Left lobe of liver (tissue), 2 donors: ENCODE results near the gene NCAPH2. TPM values are rescaled to one million over a fixed set of nuclear protein-coding genes. Genes with fewer than 3 reads are reported as not detected.
A peak's percentile ranks its signal among the peaks of the same experiment; 100 is the strongest.

Source experiments
- ATAC-seq: fragments of 200-7000 bp; cut with Tn5 transposase; one replicate; pipeline ENCODE4 v1.9.1; 2020; ENCODE audit warnings: mild to moderate bottlenecking, moderate library complexity
- DNase-seq: peaks from one replicate; pipeline ENCODE4 v3.0.0-alpha.2; 2020; ENCODE audit warnings: low spot score
- total RNA-seq: library from RNA; stranded (reverse); gene quantifications from one replicate; pipeline ENCODE4 v1.2.1, GENCODE V29; 2021
- donor health status: DM: no; HTN: no; CAD: no; lungs with moderate emphysema.
- donor health status: DM: no; HTN: yes; CAD: no.

NCAPH2 gene
- total RNA-seq = 18.8 TPM

DNA sequence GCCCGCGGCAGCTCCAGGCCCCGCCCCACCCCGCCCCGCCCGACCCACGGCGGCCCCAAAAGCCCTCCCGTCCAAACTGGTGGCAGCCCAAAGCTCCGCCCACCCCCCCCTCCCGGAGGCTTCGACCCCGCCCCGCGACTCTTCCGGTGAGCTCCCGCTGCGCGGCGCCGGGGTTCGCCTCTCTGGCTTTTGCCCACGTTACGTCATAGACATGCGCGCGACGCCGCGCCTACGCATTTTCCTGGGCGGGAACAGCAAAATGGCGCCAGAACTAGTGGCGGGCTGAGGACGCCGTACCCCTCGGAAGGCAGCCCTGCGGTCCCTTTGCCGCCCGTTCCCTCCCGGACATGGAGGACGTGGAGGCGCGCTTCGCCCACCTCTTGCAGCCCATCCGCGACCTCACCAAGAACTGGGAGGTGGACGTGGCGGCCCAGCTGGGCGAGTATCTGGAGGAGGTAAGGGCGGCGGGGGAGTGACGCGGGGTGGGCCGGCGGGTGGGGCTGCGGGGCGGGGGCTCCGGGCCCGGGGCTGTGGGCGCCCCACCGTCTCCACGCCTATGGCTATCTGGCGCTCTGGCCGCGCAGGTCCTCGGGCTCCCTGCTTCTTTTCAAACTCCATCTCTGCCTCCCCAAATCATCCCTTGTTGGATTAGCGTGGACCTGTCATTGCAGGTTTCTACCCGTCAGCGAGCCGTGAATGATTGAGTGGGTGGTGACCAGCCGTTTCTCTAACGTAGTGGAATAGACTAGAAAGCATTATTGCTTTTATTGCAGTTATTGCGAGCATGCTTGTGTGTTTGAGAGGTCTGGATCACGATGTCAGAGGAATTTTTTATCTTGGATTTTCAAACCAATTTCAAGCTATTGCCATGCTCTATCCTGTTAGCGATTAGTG, at the start of gene NCAPH2:
TSS of gene NCAPH2 (plus strand) at position 234 of the 894 bp plus-strand sequence. CDS start at position 348, 114 bp downstream.
- DNase-seq = peak; percentile 97

DNA sequence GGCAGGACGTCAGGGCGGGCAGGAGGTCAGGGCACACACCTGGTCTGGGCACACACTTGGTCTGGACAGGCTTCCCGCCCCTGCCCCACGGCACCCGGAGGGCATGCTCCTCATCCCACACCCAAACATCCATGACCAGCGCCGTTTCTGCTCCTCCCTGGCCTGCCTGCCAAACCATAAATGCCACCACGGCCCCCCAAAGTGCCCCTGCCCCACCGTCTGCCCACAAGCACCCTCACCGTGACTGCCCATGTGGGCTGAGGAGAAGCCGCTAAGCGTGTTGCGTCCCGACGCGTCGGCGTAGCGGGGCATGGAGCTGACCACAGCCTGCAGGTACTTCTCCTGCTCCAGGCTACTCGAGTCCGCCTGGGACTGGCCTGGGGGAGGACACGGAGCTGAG, 49.0 kb upstream of the NCAPH2 start:
- DNase-seq = no peak
- ATAC-seq = no peak

More for the DNA sequence above, at the start of gene NCAPH2:
- peak; percentile 84 for ATAC-seq

DNA sequence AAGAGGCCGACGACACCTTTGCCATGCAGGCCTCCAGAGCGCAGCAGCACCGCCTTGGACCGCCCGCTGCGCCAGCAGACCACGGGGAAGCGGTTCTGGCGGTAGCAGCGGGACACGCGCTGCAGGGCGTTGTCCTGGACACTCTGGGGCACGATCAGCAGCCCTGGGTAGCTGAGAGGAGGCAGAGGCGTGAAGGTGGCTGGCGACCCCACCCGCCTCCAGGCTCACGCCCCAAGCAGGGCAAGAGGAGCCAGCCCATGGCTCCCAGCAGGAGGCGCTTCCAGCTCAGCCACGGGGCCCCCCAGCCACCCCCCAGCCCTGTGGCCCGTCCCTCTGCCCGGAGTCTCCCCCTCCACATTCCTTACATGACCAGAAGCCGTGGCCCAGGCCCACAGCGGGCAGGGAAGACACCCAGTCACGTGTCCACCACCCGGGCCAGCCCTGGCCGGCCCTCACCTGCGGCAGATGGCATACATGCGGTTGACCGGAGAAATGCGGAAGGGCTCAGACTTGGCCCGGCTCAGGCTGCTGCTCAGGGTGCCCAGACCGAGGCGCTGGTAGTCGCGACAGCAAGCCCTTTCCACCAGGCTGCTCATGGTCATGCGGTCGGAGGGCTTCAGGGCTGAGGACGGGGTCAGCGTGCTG, 48.4 kb upstream of the NCAPH2 start:
- ATAC-seq (peak; percentile 5), DNase-seq (no peak)

DNA sequence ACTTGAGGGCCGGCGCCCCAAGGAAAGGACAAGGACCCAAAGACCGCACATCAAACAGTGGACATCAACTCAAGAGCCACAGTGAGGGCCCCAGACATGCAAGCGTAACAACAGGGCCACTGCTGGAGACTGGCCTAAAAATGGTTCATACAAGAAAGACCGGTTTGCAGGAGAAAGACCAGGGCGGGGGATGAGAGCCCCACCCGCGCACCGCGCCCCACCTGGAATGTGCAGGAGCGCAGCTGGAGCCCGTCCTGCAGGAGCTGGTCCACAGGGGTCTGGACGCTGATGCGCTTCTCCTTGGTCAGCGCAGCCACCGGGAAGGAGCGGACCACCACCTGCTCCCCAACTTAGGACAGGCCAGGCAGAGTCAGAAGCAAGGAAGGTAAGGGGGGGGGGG, 47.1 kb upstream of the NCAPH2 start:
- DNase-seq = no peak
- no peak for ATAC-seq

DNA sequence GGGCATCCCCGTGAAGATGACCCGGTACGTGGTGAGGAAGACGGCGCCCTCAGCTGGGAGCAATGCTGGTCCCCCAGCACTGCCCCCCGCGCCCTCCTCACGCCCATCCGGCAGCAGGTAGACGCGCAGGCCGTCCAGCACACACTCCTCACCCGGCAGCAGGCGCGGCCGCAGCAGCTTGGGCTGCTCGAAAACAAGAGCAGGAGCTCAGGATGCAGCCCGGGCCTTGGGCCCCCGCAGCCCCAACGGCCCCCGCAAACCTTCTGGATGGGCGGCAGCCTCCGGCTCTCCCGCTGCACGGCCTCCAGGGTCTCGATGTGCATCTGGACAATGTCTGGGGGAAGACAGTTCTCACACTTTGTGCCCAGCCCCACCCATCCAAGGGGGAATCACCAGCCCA, 46.5 kb upstream of the NCAPH2 start:
- ATAC-seq (no peak), DNase-seq (no peak)

DNA sequence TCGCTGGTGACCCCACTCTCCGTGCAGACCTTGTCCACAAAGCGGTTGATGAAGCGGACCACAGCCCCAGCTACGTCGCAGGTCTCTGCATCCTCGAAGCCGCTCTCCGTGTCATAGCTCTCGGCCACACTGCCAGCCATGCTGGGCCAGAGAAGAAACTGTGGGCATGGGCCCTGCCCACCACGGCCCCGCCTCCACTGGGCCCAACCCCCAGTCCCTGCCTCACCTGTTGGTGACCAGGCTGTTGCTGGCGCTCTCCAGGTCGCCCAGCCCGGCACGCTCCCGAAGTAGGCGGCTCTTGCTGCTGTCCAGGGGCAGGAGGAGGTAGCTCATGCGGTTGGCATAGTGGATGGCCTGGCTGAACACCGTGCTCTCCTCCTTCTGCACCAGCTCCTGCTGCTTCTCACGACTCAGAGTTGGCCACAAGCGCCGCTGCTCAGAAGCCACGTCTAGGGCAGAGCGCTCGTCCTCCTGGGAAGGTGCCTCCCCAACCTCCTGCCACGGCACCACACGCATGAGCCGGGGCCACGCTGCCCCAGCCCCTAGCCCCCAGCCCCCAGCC, 46.0 kb upstream of the NCAPH2 start:
- ATAC-seq (no peak), DNase-seq (no peak)

DNA sequence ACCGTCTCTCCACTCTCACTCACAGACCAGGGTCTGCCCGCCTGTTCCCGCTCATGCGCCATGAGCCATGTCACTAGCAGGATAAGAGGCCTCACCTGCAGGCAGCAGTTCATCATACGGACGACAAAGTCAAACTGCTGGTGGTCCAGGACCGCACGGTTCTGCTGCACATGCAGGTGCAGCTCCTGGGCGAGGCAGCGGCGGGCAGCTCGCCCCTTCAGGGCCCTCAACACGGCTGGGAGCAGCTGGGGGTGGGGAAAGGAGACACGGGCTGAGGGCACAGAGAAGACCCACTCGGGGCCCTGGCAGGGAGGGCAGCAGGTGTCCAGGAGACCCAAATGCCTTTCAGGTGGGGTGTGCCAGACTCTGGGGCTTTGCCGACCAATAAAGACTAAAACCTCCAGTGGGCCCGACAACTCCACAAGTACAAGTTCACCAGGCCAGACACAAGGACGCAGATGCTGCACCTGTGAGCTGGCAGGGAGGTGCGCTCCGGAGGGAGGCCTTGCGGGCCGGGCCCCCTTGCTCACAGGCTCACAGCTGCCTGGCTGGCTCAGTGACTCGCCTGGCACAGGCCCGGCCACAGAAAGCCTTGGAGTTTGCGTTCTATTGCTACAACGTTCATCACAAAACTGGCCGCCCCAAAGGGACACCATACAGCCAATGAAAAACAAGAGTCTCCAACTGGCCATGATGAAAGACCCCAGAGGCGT, 44.7 kb upstream of the NCAPH2 start:
- DNase-seq = no peak

DNA sequence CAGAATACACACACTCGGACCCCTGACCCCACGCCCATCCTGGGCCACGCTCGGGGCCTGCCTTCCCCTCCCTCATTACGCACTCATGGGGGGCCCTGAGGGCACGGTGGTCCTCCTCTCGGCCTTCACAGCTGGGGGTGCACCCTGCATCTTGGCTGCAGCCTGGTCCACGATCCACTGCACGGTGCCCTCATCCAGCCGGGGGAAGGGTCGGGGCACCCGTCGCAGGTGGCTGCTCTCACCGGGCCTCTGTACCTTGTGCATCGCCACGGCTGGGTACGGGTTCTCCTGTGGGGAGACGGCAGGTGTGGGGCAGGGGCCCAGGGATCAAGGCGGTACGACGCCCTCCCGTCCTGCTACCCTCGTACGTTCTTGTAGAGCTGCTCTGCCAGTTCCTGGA, 43.6 kb upstream of the NCAPH2 start:
- ATAC-seq = no peak
- no peak for DNase-seq

More for the DNA sequence above, 44.7 kb upstream of the NCAPH2 start:
- no peak for ATAC-seq

DNA sequence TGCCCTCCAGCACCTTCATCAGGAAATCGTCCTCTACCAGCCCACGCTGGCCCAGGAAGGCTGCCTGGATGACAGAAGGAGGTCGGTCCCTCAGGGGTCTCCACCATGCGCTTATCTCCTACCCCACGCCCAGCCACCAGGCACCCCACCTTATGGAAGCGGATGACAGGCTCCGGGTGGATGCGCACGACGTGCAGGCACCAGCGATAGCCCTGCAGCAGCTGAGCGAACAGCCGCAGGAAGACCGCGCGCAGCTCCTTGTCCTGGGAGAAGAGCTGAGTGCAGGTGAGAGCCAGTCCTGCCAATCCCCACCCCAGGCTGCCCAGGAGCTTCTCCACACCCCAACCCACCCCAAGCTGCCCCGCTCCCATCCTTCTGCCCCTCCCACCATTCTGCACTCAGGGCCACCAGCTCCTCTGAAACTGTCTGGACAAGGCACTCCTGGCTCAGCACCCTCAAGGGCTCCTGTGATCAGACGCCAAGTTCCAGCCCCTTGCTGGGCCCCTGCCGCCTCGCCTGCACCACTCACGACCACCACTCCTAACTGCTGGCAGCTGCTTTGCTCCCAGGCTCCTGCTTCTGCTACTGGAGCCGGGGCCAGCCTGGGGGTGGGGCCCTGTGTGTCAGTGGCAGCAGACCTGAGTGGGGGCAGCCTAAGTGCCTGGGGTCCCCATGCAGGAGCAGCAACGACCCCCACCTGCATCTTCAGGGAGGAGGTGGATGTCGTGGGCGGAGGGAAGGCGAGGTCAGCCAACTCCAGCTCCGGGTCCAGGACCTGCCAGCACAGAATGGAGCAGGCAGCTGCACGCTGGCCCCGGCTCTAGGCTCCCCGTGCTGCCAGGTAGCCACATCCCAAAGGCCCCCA, 42.7 kb upstream of the NCAPH2 start:
- ATAC-seq (no peak), DNase-seq (no peak)

DNA sequence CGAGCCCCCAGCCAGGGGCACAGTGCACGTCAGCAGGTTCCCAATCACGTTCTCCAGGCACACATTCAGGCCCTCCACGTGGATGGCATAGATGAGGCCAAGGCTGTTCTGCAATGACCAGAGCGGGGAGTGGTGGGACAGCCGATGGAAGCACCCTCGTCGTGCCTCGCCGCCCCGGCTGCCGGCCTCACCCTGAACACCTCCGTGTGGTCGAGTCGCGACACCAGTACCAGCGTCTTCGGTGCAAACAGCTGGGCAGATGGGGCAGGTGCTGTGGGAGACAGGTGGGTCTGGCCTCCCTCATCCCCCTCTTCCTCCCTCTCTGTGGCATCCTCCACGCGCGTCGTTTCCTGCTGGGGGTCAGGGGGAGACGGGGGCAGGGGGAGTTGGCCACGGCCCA, 40.7 kb upstream of the NCAPH2 start:
- ATAC-seq = no peak
- DNase-seq = no peak

DNA sequence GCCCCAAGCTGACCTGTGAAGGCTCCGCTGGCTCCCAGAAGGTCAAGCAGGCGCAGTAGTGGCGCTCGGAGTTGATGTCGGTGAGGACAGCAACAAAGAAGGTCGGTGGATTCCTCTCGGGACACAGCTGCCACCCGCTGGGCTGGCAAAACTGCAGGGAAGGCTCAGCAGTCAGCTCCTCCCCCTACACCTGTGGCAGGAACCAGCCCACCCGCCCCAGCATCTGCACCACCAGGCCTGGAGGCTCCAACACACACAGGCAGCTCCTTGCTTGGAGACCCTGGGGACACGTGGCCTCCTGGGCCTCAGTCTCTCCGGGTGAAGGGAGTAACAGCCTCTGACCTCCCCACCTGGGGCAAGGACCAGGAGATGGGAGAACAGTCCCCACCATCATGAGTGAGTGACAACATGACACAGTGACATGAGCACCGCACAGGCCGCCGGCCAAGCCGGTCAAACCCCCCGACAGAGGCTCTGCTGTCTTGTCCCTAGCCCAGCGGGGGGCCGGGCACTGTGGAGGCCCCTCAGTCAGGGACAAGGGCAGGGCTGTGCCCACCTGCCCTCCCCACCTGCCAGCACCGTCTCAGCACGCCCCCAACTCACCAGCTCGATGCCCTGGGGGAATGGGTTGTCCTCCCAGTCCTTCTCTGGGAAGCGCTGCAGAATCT, 40.1 kb upstream of the NCAPH2 start:
- DNase-seq (no peak), ATAC-seq (no peak)

DNA sequence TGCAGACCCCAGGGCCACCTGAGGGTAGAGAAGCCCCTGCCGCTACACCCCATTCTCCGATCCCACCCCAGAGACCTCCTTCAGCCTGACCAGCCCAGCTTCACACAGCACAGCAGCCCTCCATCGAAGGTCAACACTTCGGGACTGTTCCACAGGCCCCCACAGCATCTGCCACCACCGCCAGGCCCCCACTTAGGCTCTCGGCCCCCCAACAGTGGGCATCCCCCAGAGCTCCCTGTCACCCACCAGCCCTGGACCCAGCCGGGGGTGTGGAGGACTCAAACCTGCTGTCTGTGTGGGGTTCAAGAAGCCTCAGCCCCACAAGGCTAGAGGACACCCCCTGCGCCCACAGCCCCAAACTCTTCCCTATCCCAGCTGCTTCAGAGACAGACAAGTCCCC, 39.4 kb upstream of the NCAPH2 start:
- DNase-seq = no peak
- no peak for ATAC-seq

DNA sequence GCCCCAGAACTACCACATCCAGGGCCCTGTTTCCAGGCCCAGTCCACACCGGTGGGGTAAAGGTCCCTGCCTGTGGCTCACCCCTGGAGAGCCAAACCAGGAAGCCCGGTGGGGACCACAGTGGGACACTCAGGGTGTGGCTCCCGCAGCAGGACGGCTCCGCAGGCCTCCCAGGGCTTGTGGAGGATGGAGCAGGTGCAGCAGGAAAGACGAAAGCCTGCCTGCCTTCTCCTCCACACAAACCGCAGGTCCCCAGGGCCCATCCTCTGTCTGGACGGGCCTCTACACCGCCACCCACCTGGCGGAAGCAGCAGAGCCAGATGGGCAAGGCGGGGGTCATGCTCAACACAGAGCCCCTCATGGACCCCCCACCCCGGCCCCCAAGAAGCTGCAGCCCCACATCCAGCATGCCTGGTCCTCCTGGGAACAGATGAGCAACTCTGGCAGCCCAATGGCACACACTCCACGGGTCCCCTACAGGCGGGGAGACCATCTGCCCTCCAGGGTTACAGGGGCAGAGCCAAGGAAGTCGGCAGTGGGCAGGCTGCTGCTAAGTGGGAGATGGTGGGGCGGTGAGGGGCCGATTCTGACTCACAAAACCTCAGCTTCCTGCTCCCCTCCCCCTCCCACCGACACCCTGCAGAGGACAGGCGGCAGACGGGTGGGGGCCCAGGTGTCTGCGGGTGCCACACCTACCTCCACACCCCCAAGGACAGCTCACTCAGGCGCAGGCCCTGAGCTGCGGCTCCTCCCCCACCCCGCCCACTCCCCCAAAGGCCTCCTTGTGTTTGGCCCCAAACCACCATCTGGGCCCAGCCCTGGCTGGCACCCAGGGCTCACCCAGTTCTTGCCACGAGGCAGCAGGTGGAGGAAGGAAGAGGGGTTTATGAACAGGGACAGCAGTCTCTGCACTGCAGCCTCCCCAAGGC, 38.4 kb upstream of the NCAPH2 start:
- no peak for DNase-seq

DNA sequence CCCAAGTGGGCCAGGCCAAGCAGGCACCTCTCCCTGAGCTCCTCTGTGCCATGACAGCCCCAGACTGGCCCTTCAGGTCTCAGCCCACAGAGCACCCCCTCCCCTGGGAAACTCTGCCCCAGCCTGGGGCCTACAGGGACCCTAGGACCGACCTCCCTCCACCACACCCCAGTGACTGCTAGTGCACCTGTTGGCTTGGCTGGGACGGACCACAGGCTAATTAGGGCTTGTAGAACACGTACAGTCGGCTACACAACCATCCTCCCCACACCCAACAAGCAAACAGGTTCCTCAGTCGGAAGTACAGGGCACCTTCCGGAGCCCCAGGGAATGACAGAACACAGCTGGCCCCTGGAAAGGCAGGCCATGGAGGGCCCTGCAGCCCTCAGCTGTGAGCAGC, 37.5 kb upstream of the NCAPH2 start:
- DNase-seq (no peak), ATAC-seq (no peak)

More for the DNA sequence above, 38.4 kb upstream of the NCAPH2 start:
- ATAC-seq = no peak

DNA sequence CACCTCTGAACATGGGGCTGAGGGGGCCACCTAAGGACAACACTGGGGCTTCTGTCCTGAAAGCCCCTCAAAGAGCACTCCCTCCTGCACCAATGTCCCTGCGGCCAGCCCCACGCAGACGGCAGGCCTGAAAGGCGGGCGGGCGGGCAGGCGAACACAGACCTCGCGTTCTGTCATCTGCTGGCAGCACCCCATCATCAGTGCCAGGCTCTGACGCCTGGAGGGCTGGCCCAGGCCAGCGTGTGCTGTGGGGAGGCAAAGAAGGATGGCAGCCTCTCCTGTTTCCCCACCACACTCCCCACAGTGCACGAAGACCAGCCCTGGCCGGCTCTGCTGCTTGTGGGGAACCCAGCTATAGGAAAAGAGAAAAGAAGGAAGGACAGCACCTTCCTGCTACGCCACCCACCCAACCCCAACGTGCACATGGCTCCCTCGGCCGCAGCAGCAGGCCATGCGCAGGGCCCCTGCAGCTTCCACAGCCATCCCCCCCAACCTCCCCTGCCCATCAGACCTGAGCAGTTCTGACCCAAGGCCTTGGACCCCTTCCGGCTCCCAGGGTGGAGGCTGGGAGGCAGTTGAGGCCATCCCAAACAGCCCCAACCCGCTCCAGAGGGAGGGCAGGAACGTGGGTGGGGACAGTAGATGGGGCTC, 36.7 kb upstream of the NCAPH2 start:
- no peak for ATAC-seq

DNA sequence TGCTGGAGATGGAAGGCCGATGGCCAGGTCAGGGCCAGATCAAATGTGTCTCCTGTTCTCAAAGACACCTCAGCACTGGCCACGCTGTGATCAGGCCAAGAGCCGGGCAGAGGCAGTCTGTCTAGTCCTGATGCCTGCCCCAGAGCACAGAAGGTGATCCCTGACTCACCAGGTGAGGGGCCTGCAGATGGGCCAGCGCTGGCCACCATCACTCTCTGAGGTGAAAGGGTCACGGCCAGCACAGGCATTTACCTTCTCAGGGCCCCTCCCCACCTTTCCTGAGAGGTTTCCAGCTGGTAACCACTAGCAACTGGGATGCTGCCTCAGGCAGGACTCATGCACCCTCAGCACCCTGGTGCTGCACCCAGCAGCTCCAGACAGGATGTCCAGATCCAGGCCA, 36.1 kb upstream of the NCAPH2 start:
- DNase-seq (no peak), ATAC-seq (no peak)

More for the DNA sequence above, 36.7 kb upstream of the NCAPH2 start:
- DNase-seq = no peak

DNA sequence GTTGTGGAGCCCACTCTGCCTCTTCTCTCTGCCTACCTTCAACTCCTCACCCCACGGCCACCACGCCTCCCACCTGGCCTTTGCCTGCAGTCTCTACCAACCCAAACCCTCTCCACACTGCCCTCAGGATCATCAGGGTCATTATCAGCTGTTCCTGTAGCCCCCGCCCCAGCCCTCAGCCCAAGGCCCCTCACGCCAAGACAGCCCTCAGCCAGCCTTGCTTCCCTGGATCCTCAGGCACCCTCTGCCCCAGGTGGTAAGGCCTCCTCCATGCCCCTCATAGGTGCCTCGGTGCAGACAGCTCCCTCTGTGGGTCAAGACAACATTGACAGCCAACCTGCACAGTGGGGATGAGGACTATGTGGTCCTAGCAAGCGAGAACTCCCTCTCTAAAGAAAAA, 34.9 kb upstream of the NCAPH2 start:
- DNase-seq (no peak), ATAC-seq (no peak)
